HL-60 (cell line): ENCODE measurements around the gene RNF32.

Experiments
- DNase-seq, 2 experiments: peaks; one replicate each; pipeline ENCODE4 v3.0.0-alpha.2; 2010 to 2020; ENCODE audit warnings: low read depth in 1 of 2, low spot score in 1 of 2
- H3K27ac ChIP-seq: fragments of 250-450 bp; sonication (Bioruptor Pico); replicated peaks from 2 replicates; pipeline ENCODE4 v1.5.1; 2020; ENCODE audit warnings: mild to moderate bottlenecking, moderate library complexity
- H3K27me3 ChIP-seq: fragments of 250-450 bp; sonication (Bioruptor Pico); 2 replicates; pipeline ENCODE4 v1.5.1; 2021; ENCODE audit warnings: mild to moderate bottlenecking, moderate library complexity; ENCODE audit not compliant: insufficient read depth, poor library complexity, severe bottlenecking
- H3K4me3 ChIP-seq: replicated peaks from 2 replicates; pipeline ENCODE4 v1.5.1; 2011; ENCODE audit warnings: mild to moderate bottlenecking, control low read depth, low read length; ENCODE audit not compliant: insufficient read depth
- CTCF ChIP-seq: IDR thresholded peaks from one replicate; pipeline ENCODE4 v1.5.1; 2011; ENCODE audit warnings: low read length, control low read depth, inconsistent platforms; ENCODE audit not compliant: insufficient read depth
- GABPA ChIP-seq: IDR thresholded peaks from 2 replicates; pipeline ENCODE4 v1.6.1; 2012; ENCODE audit warnings: low read depth
- POLR2AphosphoS5 ChIP-seq: IDR thresholded peaks from 2 replicates; pipeline ENCODE4 v1.6.1; 2012; ENCODE audit warnings: low read depth
- REST ChIP-seq: IDR thresholded peaks from 2 replicates; pipeline ENCODE4 v1.6.1; 2012; ENCODE audit warnings: low read depth; ENCODE audit not compliant: insufficient replicate concordance
- SPI1 ChIP-seq: IDR thresholded peaks from 2 replicates; pipeline ENCODE4 v1.6.1; 2012; ENCODE audit warnings: low read depth, mild to moderate bottlenecking, borderline replicate concordance

RNF32 gene

GRCh38 chr7:156702399-156702798, 61.8 kb downstream of the RNF32 start:
- H3K27me3 ChIP-seq = no peaks in the 10 kb centered on the region
- no peak for TF ChIP-seq POLR2AphosphoS5
- TF ChIP-seq GABPA = no peak
- no peak for TF ChIP-seq SPI1
- TF ChIP-seq REST = no peak
- no peak for TF ChIP-seq CTCF
- H3K27ac ChIP-seq = no peak overlapping the region
- H3K4me3 ChIP-seq = no peak overlapping the region
- DNase-seq = no peak

GRCh38 chr7:156703209-156703608, 62.6 kb downstream of the RNF32 start:
- no peak overlapping the region for H3K4me3 ChIP-seq
- TF ChIP-seq POLR2AphosphoS5 (no peak), REST (no peak), GABPA (no peak), CTCF (no peak), SPI1 (no peak)
- no peak for DNase-seq
- H3K27ac ChIP-seq = no peak overlapping the region
- H3K27me3 ChIP-seq = no peaks in the 10 kb centered on the region

GRCh38 chr7:156703773-156704482, 63.4 kb downstream of the RNF32 start:
- Histone ChIP-seq H3K27ac (no peak overlapping the region), H3K27me3 (no peaks in the 10 kb centered on the region), H3K4me3 (no peak overlapping the region)
- DNase-seq = no peak
- TF ChIP-seq CTCF (no peak), SPI1 (no peak), REST (no peak), POLR2AphosphoS5 (no peak), GABPA (no peak)
